A549 treated with RU486 at 1 μM for 4 hours (cell line): Measurements from ENCODE around the gene EXOSC10. TPM values are rescaled to one million over a fixed set of nuclear protein-coding genes. Genes with fewer than 3 reads are reported as not detected.

Experiments used
- total RNA-seq: library from RNA; stranded (reverse); fragments of 200-300 nt; extraction: Qiagen RNA extraction; gene quantifications from 5 replicates; pipeline ENCODE4 v1.2.3, GENCODE V29; 2022; ENCODE audit warnings: low read depth

Gene EXOSC10
- 35.8 to 37.5 TPM (median 36.4 TPM) in 5 replicates for total RNA-seq

GRCh38 chr1:11099310-11100148 lies at the start of gene EXOSC10:
EXOSC10 (minus strand) TSS chr1:11099869; CDS start chr1:11099831, 38 bp downstream.

DNA sequence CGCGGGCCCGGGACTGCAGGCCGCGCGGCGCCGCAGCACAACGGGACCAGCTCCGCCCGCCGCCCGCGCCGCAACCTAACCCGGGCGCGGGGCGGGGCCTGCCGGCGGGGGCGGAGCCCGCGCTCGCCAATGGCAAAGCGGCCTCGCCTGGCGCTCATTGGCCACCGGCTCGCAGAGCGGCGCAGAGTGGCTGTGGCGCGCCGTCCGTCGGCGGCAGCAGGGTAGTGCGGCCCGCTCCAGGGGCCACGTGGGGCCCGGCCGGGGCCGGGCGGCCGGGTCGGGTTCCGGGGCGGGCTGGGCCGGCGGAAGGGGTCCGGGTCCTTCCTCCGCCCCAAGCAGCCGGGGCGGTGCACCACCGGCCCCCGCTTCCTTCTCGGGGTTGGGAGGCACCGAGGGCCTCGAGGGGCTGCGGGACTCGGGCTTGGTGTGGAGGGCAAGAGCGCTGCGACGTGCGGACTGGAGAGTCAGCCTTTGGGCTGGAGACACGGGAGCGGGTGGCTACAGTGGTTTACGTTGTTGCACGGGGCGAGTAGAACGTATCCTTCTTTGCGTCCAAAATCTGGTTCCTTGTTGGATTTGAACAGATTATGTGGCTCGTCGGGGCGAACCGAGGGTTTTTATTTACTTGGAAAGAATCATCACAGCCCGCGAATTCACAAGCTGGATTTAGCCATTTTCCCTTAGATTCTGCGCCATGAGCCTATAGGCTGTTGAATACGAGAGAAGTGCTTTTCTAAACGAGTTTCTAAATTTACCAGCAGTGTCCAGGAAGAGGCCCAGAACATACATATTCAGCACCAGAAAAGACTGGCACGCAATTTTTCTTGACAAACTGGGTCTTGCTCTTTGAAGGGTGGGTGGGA lies 39.5 kb downstream of the EXOSC10 start, which contains the start of gene SRM:
Gene SRM (minus strand): TSS at position 51 of the 863 bp plus-strand sequence. CDS start 75 bp downstream, outside the sequence.

GRCh38 chr1:11046625-11047365 lies 52.9 kb downstream of the EXOSC10 start, which contains the start of gene MASP2:
MASP2 (minus strand) TSS chr1:11047239; CDS start chr1:11047207, 32 bp downstream.

Other genes starting within 250 kb of the EXOSC10 start
- gene TARDBP, start 87.2 kb downstream of the EXOSC10 start, total RNA-seq = 148 to 218 TPM (median 193 TPM) in 5 replicates
- 0.08 to 0.30 TPM (median 0.09 TPM) in 5 replicates for gene MASP2, start 52.6 kb downstream of the EXOSC10 start, total RNA-seq
- 134 to 228 TPM (median 214 TPM) in 5 replicates for gene SRM, start 39.9 kb downstream of the EXOSC10 start, total RNA-seq
- gene ANGPTL7, start 89.5 kb upstream of the EXOSC10 start, total RNA-seq = not detected in 5 replicates
- 12.6 to 15.0 TPM (median 13.4 TPM) in 5 replicates for gene MTOR, start 162.7 kb upstream of the EXOSC10 start, total RNA-seq
- gene UBIAD1, start 173.3 kb upstream of the EXOSC10 start, total RNA-seq = 13.8 to 16.3 TPM (median 14.6 TPM) in 5 replicates